ENCODE data around the gene ZNF580. TPM values are rescaled to one million over a fixed set of nuclear protein-coding genes. Genes with fewer than 3 reads are reported as not detected.
A peak's percentile ranks its signal among the peaks of the same experiment; 100 is the strongest.

The ZNF580 gene
- total and polyA plus RNA-seq, 3 experiments from 2014 or later = 15.2 to 41.3 (median 39.6) TPM

DNA sequence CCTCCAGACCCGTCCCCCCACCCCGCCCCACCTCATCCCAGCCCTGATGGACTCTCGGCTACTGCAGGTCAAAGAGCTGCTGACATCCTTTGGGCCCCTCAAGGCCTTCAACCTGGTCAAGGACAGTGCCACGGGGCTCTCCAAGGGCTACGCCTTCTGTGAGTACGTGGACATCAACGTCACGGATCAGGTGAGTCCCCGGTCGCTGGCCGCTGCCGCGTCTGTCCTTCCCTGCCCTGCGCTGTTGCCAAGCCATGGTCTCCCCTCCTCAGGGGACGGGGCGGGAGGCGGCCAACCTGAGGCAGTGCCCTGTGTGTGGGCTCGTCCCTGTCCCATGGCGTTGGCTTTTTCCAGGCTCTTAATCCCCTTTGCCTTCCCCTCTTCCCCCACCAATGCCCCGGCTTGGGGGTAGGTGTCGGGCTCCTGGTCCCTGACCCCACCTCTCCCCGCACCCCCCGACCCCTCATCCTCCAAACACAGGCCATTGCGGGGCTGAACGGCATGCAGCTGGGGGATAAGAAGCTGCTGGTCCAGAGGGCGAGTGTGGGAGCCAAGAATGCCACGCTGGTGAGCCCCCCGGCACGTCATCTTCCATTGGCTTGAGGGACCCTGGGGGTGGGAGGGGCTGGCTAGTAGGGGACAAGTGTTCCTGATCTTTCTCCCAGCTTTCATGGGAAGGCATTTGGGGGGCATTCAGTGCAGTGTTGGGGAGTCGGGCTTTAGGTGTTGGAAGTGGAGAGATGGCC lies 28.0 kb downstream of the ZNF580 start:
- Mint-ChIP-seq H3K4me1 (peaks cover 14 to 71% (median 15%) of the 10 kb centered on the region in 3 donors), H3K9me3 (no peaks in the 10 kb centered on the region), H3K4me3 (no peak overlapping the region), H3K36me3 (peaks cover 0 to 85% (median 8%) of the 10 kb centered on the region in 3 donors), H3K27me3 (peaks cover 0 to 4% of the 10 kb centered on the region in 2 donors), H3K27ac (peak overlapping the region in 2 of 8 donors; percentile 19 to 50)
- Histone ChIP-seq H3K27ac (ENCODE audit: low read depth, low read length) (no peak overlapping the region), H3K9me3 (ENCODE audit: low read length) (no peaks in the 10 kb centered on the region), H3K36me3 (ENCODE audit: insufficient read depth, low read length) (peaks cover 66% of the 10 kb centered on the region), H3K4me1 (ENCODE audit: insufficient read depth, low read length) (peaks cover 16% of the 10 kb centered on the region), H3K27me3 (ENCODE audit: insufficient read depth, low read length, poor library complexity, severe bottlenecking) (no peaks in the 10 kb centered on the region), H3K4me3 (ENCODE audit: low read length) (no peak overlapping the region)
- POLR2A ChIA-PET = no interaction called here
- DNase-seq = no peak
- CTCF ChIA-PET = interaction anchor here (1.1 kb wide), 1 partner anchor 10 kb away, joined by 3 read pairs; no protein-coding TSS in a partner anchor

DNA sequence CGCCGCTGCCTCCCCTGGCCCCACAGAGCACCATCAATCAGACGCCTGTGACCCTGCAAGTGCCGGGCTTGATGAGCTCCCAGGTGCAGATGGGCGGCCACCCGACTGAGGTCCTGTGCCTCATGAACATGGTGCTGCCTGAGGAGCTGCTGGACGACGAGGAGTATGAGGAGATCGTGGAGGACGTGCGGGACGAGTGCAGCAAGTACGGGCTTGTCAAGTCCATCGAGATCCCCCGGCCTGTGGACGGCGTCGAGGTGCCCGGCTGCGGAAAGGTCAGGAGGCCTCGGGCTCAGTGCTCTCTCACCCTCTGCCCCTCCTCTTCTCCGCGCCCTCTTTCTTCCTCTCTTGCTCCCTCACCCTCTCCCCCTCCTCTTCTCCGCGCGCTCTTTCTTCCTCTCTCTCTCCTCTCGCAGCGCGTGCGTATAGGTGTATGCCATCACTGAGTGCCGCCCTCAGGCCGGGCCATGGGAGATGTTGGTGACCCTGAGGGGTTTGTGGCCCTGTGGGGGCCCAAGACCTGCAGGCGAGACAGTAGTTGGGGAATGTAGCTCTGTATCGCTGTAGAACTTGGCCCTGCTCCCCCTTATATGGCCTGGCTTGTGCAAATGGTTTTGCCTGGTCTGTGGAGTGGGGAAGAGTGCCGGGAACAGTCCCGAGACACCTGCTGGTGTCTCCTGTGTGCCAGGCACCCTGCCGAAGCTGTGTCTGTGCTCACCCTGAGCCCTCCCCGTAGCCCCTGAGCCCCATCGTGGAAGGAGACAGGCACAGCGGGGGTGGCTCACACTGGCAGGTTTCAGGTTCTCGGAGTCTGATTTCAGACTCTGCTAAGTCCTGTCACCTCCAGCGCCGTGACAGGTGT lies 28.8 kb downstream of the ZNF580 start:
- Mint-ChIP-seq H3K27ac (peak overlapping the region in 3 of 8 donors; percentile 11 to 50 (median 42)), H3K4me1 (peaks cover 15 to 70% (median 19%) of the 10 kb centered on the region in 3 donors), H3K36me3 (peaks cover 0 to 81% (median 8%) of the 10 kb centered on the region in 3 donors), H3K4me3 (no peak overlapping the region), H3K9me3 (no peaks in the 10 kb centered on the region), H3K27me3 (peaks cover 0 to 3% of the 10 kb centered on the region in 2 donors)
- Histone ChIP-seq H3K9me3 (ENCODE audit: low read length) (no peaks in the 10 kb centered on the region), H3K36me3 (ENCODE audit: insufficient read depth, low read length) (peaks cover 58% of the 10 kb centered on the region), H3K4me3 (ENCODE audit: low read length) (no peak overlapping the region), H3K27me3 (ENCODE audit: insufficient read depth, low read length, poor library complexity, severe bottlenecking) (no peaks in the 10 kb centered on the region), H3K27ac (ENCODE audit: low read depth, low read length) (no peak overlapping the region), H3K4me1 (ENCODE audit: insufficient read depth, low read length) (peaks cover 20% of the 10 kb centered on the region)
- DNase-seq = no peak
- POLR2A ChIA-PET = no interaction called here
- CTCF ChIA-PET = no interaction called here

- H3K36me3 Mint-ChIP-seq = peaks cover 0 to 78% (median 8%) of the 10 kb centered on the region in 3 donors
- Histone ChIP-seq H3K4me3 (ENCODE audit: low read length) (no peak overlapping the region), H3K27ac (ENCODE audit: low read depth, low read length) (no peak overlapping the region), H3K9me3 (ENCODE audit: low read length) (no peaks in the 10 kb centered on the region), H3K36me3 (ENCODE audit: insufficient read depth, low read length) (peaks cover 58% of the 10 kb centered on the region), H3K27me3 (ENCODE audit: insufficient read depth, low read length, poor library complexity, severe bottlenecking) (no peaks in the 10 kb centered on the region), H3K4me1 (ENCODE audit: insufficient read depth, low read length) (peaks cover 20% of the 10 kb centered on the region)
- H3K4me3 Mint-ChIP-seq = no peak overlapping the region
- POLR2A ChIA-PET = interaction anchor here (1.0 kb wide), 1 partner anchor 16 kb away, joined by 3 read pairs; no protein-coding TSS in a partner anchor
- peaks cover 0 to 3% of the 10 kb centered on the region in 2 donors for H3K27me3 Mint-ChIP-seq
- H3K27ac Mint-ChIP-seq = peak overlapping the region in 5 of 8 donors; percentile 55 to 90 (median 74)
- CTCF ChIA-PET = interaction anchor here (0.9 to 1.9 kb wide), 3 partner anchors 13 to 38 kb away, joined by 3 to 10 read pairs (median 9); no protein-coding TSS in a partner anchor
- H3K4me1 Mint-ChIP-seq = peaks cover 17 to 69% (median 21%) of the 10 kb centered on the region in 3 donors
- no peaks in the 10 kb centered on the region for H3K9me3 Mint-ChIP-seq
- peak in 1 of 5 donors; percentile 58 for DNase-seq
These were observed 29.7 kb downstream of the ZNF580 start for GRCh38 chr19:55670280-55671053.

GRCh38 chr19:55671054-55671378 lies 30.2 kb downstream of the ZNF580 start:
- CTCF ChIA-PET = interaction anchor here (0.9 to 1.9 kb wide), 3 partner anchors 13 to 38 kb away, joined by 3 to 10 read pairs (median 9); no protein-coding TSS in a partner anchor
- peak overlapping the region in 1 of 7 donors; percentile 20 for H3K4me3 Mint-ChIP-seq
- Histone ChIP-seq H3K27ac (ENCODE audit: low read depth, low read length) (no peak overlapping the region), H3K9me3 (ENCODE audit: low read length) (no peaks in the 10 kb centered on the region), H3K4me3 (ENCODE audit: low read length) (no peak overlapping the region), H3K27me3 (ENCODE audit: insufficient read depth, low read length, poor library complexity, severe bottlenecking) (no peaks in the 10 kb centered on the region), H3K4me1 (ENCODE audit: insufficient read depth, low read length) (peaks cover 25% of the 10 kb centered on the region), H3K36me3 (ENCODE audit: insufficient read depth, low read length) (peaks cover 54% of the 10 kb centered on the region)
- peaks cover 0 to 78% (median 8%) of the 10 kb centered on the region in 3 donors for H3K36me3 Mint-ChIP-seq
- POLR2A ChIA-PET = interaction anchor here (1.0 kb wide), 1 partner anchor 17 kb away, joined by 3 read pairs; no protein-coding TSS in a partner anchor
- H3K9me3 Mint-ChIP-seq = no peaks in the 10 kb centered on the region
- H3K4me1 Mint-ChIP-seq = peaks cover 23 to 71% (median 26%) of the 10 kb centered on the region in 3 donors
- H3K27ac Mint-ChIP-seq = peak overlapping the region in 5 of 8 donors; percentile 55 to 90 (median 74)
- peaks cover 0 to 3% of the 10 kb centered on the region in 2 donors for H3K27me3 Mint-ChIP-seq
- no peak for DNase-seq

- ChIA-PET POLR2A (interaction anchor here (0.7 kb wide), 1 partner anchor 23 kb away, joined by 4 read pairs; no protein-coding TSS in a partner anchor), CTCF (no interaction called here)
- no peaks in the 10 kb centered on the region for H3K9me3 Mint-ChIP-seq
- peaks cover 39% of the 10 kb centered on the region for H3K4me1 ChIP-seq (ENCODE audit: insufficient read depth, low read length)
- no peaks in the 10 kb centered on the region for H3K9me3 ChIP-seq (ENCODE audit: low read length)
- DNase-seq = no peak
- H3K27me3 Mint-ChIP-seq = peaks cover 0 to 3% of the 10 kb centered on the region in 2 donors
- no peak overlapping the region for H3K27ac ChIP-seq (ENCODE audit: low read depth, low read length)
- no peak overlapping the region for H3K4me3 ChIP-seq (ENCODE audit: low read length)
- no peaks in the 10 kb centered on the region for H3K27me3 ChIP-seq (ENCODE audit: insufficient read depth, low read length, poor library complexity, severe bottlenecking)
- H3K4me3 Mint-ChIP-seq = peak overlapping the region in 2 of 7 donors; percentile 36 to 59
- peaks cover 0 to 71% (median 6%) of the 10 kb centered on the region in 3 donors for H3K36me3 Mint-ChIP-seq
- peaks cover 37 to 71% (median 39%) of the 10 kb centered on the region in 3 donors for H3K4me1 Mint-ChIP-seq
- peaks cover 39% of the 10 kb centered on the region for H3K36me3 ChIP-seq (ENCODE audit: insufficient read depth, low read length)
- H3K27ac Mint-ChIP-seq = peak overlapping the region in 6 of 8 donors; percentile 29 to 90 (median 64)
These were observed 31.6 kb downstream of the ZNF580 start for GRCh38 chr19:55672418-55672817.

DNA sequence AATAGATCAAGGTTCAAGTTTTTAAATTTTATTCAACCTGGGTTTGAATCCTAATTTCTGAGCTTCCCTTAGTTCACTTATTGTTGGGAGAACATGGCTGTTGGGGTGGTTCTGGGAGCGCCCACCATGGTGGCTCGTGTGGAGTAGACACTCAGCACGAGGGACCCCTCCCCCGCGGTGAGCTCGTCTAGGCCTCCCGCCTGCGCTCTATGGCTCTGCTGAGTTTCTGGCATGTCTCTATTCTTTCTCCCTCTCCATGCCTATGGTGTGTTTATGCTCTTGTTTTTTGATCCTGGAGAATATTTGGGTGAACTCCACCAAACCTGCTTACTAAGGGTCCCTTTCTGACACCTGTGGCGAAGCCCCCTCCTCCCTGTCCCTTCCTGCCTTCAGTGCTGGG lies 32.7 kb downstream of the ZNF580 start:
- no peak overlapping the region for H3K4me3 ChIP-seq (ENCODE audit: low read length)
- Mint-ChIP-seq H3K4me3 (peak overlapping the region in 6 of 7 donors; percentile 26 to 65 (median 58)), H3K27me3 (peaks cover 0 to 3% of the 10 kb centered on the region in 2 donors), H3K36me3 (peaks cover 0 to 71% (median 11%) of the 10 kb centered on the region in 3 donors), H3K27ac (peak overlapping the region; percentile 80 to 93 (median 88)), H3K9me3 (no peaks in the 10 kb centered on the region), H3K4me1 (peaks cover 44 to 76% (median 47%) of the 10 kb centered on the region in 3 donors)
- peaks cover 31% of the 10 kb centered on the region for H3K36me3 ChIP-seq (ENCODE audit: insufficient read depth, low read length)
- no peak for DNase-seq
- ChIA-PET CTCF (interaction anchor here (0.6 kb wide), 1 partner anchor 205 kb away, joined by 3 read pairs; no protein-coding TSS in a partner anchor), POLR2A (interaction anchor here (0.7 kb wide), 1 partner anchor 477 kb away, joined by 3 read pairs; no protein-coding TSS in a partner anchor)
- peaks cover 43% of the 10 kb centered on the region for H3K4me1 ChIP-seq (ENCODE audit: insufficient read depth, low read length)
- H3K9me3 ChIP-seq (ENCODE audit: low read length) = no peaks in the 10 kb centered on the region
- H3K27ac ChIP-seq (ENCODE audit: low read depth, low read length) = no peak overlapping the region
- H3K27me3 ChIP-seq (ENCODE audit: insufficient read depth, low read length, poor library complexity, severe bottlenecking) = no peaks in the 10 kb centered on the region

GRCh38 chr19:55673889-55674288 lies 33.1 kb downstream of the ZNF580 start:
- peaks cover 0 to 74% (median 11%) of the 10 kb centered on the region in 3 donors for H3K36me3 Mint-ChIP-seq
- peaks cover 0 to 3% of the 10 kb centered on the region in 2 donors for H3K27me3 Mint-ChIP-seq
- H3K9me3 ChIP-seq (ENCODE audit: low read length) = no peaks in the 10 kb centered on the region
- no peak overlapping the region for H3K27ac ChIP-seq (ENCODE audit: low read depth, low read length)
- H3K27me3 ChIP-seq (ENCODE audit: insufficient read depth, low read length, poor library complexity, severe bottlenecking) = no peaks in the 10 kb centered on the region
- peaks cover 43% of the 10 kb centered on the region for H3K4me1 ChIP-seq (ENCODE audit: insufficient read depth, low read length)
- DNase-seq = no peak
- H3K4me3 ChIP-seq (ENCODE audit: low read length) = no peak overlapping the region
- peak overlapping the region in 6 of 7 donors; percentile 26 to 65 (median 58) for H3K4me3 Mint-ChIP-seq
- peak overlapping the region in 7 of 8 donors; percentile 82 to 95 (median 89) for H3K27ac Mint-ChIP-seq
- POLR2A ChIA-PET = no interaction called here
- peaks cover 44 to 80% (median 47%) of the 10 kb centered on the region in 3 donors for H3K4me1 Mint-ChIP-seq
- CTCF ChIA-PET = no interaction called here
- no peaks in the 10 kb centered on the region for H3K9me3 Mint-ChIP-seq
- peaks cover 32% of the 10 kb centered on the region for H3K36me3 ChIP-seq (ENCODE audit: insufficient read depth, low read length)

Measured in CD8-positive, alpha-beta memory T cell (primary cell).